K562 (cell line): ENCODE measurements around the gene CEP131. TPM values are rescaled to one million over a fixed set of nuclear protein-coding genes. Genes with fewer than 3 reads are reported as not detected.

Source experiments
- ATAC-seq: fragments of 200-7000 bp; cut with Tn5 transposase; 3 replicates; pipeline ENCODE4 v1.9.1; 2020; ENCODE audit warnings: moderate library complexity
- BruUV-seq: library from RNA; stranded (reverse); fragments of 400-500 nt; replicated peaks from 2 replicates; lab custom pipeline; 2021; lab: Mats Ljungman, UMichigan
- CTCF ChIA-PET: fragments of 300-600 bp; formaldehyde crosslinking; extraction: SDS; loops from one replicate; lab custom pipeline; 2021; ENCODE audit warnings: low intra/inter-chr PET ratio; lab: Yijun Ruan, JAX
- POLR2A ChIA-PET: fragments of 300-600, 350-650 bp; sonication (Branson Sonifier 250); formaldehyde crosslinking; extraction: SDS; loops from one replicate; lab custom pipeline; 2021; ENCODE audit warnings: antibody characterized with exemption, inconsistent platforms; lab: Yijun Ruan, JAX
- DNase-seq, 4 experiments: peaks; one replicate each; pipeline versions ENCODE4 v3.0.0 to v3.0.0-alpha.2; 2011 to 2018; ENCODE audit warnings: low spot score in 3 of 4, mixed read lengths in 3 of 4; ENCODE audit errors: extremely low read depth in 1 of 4
- FAIRE-seq: peaks from 2 replicates; lab custom pipeline; 2011; peaks lifted over from hg19 to GRCh38; lab: Jason Lieb, UNC
- H2AFZ ChIP-seq: 2 replicates; pipeline ENCODE4 v1.6.0; 2011; ENCODE audit warnings: low read depth, low read length, control low read depth, inconsistent platforms
- H3K27ac ChIP-seq: fragments of 200-600 bp; 3 replicates; pipeline ENCODE4 v1.8.0; 2011; ENCODE audit warnings: low read depth, mild to moderate bottlenecking, control low read depth, inconsistent platforms, low read length, moderate library complexity, mixed read lengths; ENCODE audit errors: extremely low read depth
- H3K27me3 ChIP-seq, 2 experiments: fragments of 300-600 bp in 1 of 2; 2 replicates in 1 of 2; 3 replicates in 1 of 2; pipeline versions ENCODE4 v1.6.0 to v1.8.0; 2011; ENCODE audit warnings: inconsistent platforms in 2 of 2, low read length in 2 of 2, mild to moderate bottlenecking in 1 of 2, mixed read lengths in 1 of 2, moderate library complexity in 1 of 2; ENCODE audit not compliant: control insufficient read depth in 2 of 2, insufficient read depth in 2 of 2
- H3K36me3 ChIP-seq: fragments of 300-600 bp; 3 replicates; pipeline ENCODE4 v1.8.0; 2011; ENCODE audit warnings: mild to moderate bottlenecking, low read length, inconsistent platforms; ENCODE audit not compliant: control insufficient read depth, insufficient read depth
- H3K4me1 ChIP-seq, 2 experiments: fragments of 200-600 bp in 1 of 2; replicated peaks in 1 of 2; 2 replicates in 1 of 2; 3 replicates in 1 of 2; pipeline versions ENCODE4 v1.5.1 to v1.8.0; 2011; ENCODE audit warnings: inconsistent platforms in 2 of 2, low read length in 2 of 2, mild to moderate bottlenecking in 1 of 2, mixed read lengths in 1 of 2, moderate library complexity in 1 of 2; ENCODE audit not compliant: control insufficient read depth in 2 of 2, insufficient read depth in 2 of 2
- H3K4me2 ChIP-seq: 2 replicates; pipeline ENCODE4 v1.6.1; 2011; ENCODE audit warnings: low read length, control low read depth, inconsistent platforms, mixed read lengths; ENCODE audit not compliant: insufficient read depth
- H3K4me3 ChIP-seq: fragments of 200-600 bp; sonication (generic), shearing (Covaris generic); 2 replicates; pipeline ENCODE4 v1.5.1; 2016; ENCODE audit warnings: control low read depth, inconsistent platforms
- H3K79me2 ChIP-seq: fragments of 200-600 bp; 3 replicates; pipeline ENCODE4 v1.8.0; 2011; ENCODE audit warnings: low read length, inconsistent platforms; ENCODE audit not compliant: control insufficient read depth, insufficient read depth
- H3K9ac ChIP-seq, 2 experiments: 2 replicates each; pipeline versions ENCODE4 v1.6.0 to v1.6.1; 2011; ENCODE audit warnings: low read depth in 2 of 2, low read length in 2 of 2, control low read depth in 1 of 2, inconsistent platforms in 1 of 2, mild to moderate bottlenecking in 1 of 2, mixed read lengths in 1 of 2; ENCODE audit not compliant: insufficient read depth in 1 of 2
- H3K9me1 ChIP-seq: one replicate; pipeline ENCODE4 v1.6.0; 2011; ENCODE audit warnings: inconsistent platforms, mild to moderate bottlenecking, low read length, moderate library complexity; ENCODE audit not compliant: control insufficient read depth, insufficient read depth
- H3K9me3 ChIP-seq: replicated peaks from 2 replicates; pipeline ENCODE4 v1.5.1; 2011; ENCODE audit warnings: low read depth, low read length, inconsistent platforms; ENCODE audit not compliant: control insufficient read depth, insufficient read depth
- H4K20me1 ChIP-seq: replicated peaks from 2 replicates; pipeline ENCODE4 v1.6.1; 2011; ENCODE audit warnings: low read length, inconsistent platforms, mixed read lengths; ENCODE audit not compliant: control insufficient read depth, insufficient read depth
- ARID4B ChIP-seq: sonication (generic); formaldehyde crosslinking; IDR thresholded peaks from 2 replicates; pipeline ENCODE4 v1.8.0; 2022; ENCODE audit warnings: mild to moderate bottlenecking, missing genetic modification reagents
- BMI1 ChIP-seq: fragments of 150-350 bp; IDR thresholded peaks from 2 replicates; pipeline ENCODE4 v1.6.1; 2014; ENCODE audit warnings: low read length
- CBX8 ChIP-seq: fragments of 200-600 bp; sonication (generic); IDR thresholded peaks from 2 replicates; pipeline ENCODE4 v1.6.1; 2012; ENCODE audit warnings: borderline replicate concordance, mixed run types, low read depth, mild to moderate bottlenecking, moderate library complexity, mixed read lengths, low read length, control low read depth, inconsistent platforms; ENCODE audit not compliant: poor library complexity, severe bottlenecking; ENCODE audit errors: extremely low read depth
- EGR1 ChIP-seq: fragments of 450-650 bp; conservative IDR thresholded peaks from 2 replicates; pipeline ENCODE4 v1.6.1; 2017; ENCODE audit warnings: mild to moderate bottlenecking
- KAT8 ChIP-seq: fragments of 450-650 bp; IDR thresholded peaks from 2 replicates; pipeline ENCODE4 v1.6.1; 2016; ENCODE audit warnings: low read depth, mild to moderate bottlenecking
- TBP ChIP-seq: optimal IDR thresholded peaks from 2 replicates; pipeline ENCODE3; 2011; ENCODE audit warnings: low read depth, low read length, improper control_type of control experiment
- TCF7 ChIP-seq: sonication (generic); IDR thresholded peaks from 2 replicates; pipeline ENCODE4 v1.6.1; 2016; ENCODE audit warnings: antibody characterized with exemption, borderline replicate concordance
- whole genome bisulfite sequencing: fragments of 100-300 bp; shearing (Covaris generic); methylation state at CpG from one replicate; pipeline ENCODE4 v1.1.6; 2016; ENCODE audit warnings: low coverage, mixed read lengths; ENCODE audit not compliant: insufficient coverage; ENCODE audit errors: missing lambda C conversion rate; 5-methylcytosine and 5-hydroxymethylcytosine counted together
- in situ Hi-C: fragments of 300-500 bp; cut with MboI; formaldehyde crosslinking; loops from 4 replicates; pipeline ENCODE4 v1.15.0; 2018; ENCODE audit warnings: inconsistent platforms, mixed read lengths
- intact Hi-C: fragments of 100-400 bp; cut with micrococcal nuclease; formaldehyde crosslinking; loops from 2 replicates; pipeline ENCODE4 v1.14.2; 2022
- polyA plus RNA-seq, 8 experiments: library from polyadenylated mRNA; depleted of rRNA in 4 of 8; stranded (reverse) in 5 of 8; unstranded in 3 of 8; fragments of >200 nt; fragmentation: Nextera tagmentation in 2 of 8; fragmentation: Illumina TruSeq in 1 of 8; extraction: Ambion mirVana in 2 of 8; extraction: Trizol in 1 of 8; gene quantifications; 2 replicates each; pipeline versions ENCODE4 v1.2.1 to v1.2.3, GENCODE V29; 2011 to 2014; ENCODE audit warnings: inconsistent platforms in 1 of 8, missing spikeins in 1 of 8
- total RNA-seq, 7 experiments: library from RNA; depleted of rRNA in 6 of 7; stranded (reverse); fragments of >200 nt in 6 of 7; fragmentation: Illumina TruSeq in 2 of 7; extraction: Trizol in 2 of 7; gene quantifications; 2 replicates each; pipeline versions ENCODE4 v1.2.1 to v1.2.3, GENCODE V29; 2011 to 2021; ENCODE audit warnings: low replicate concordance in 1 of 7

The CEP131 gene
- total and polyA plus RNA-seq, 9 of the 15 experiments (the other 6 are each of a cell fraction or from before 2014, with no cell fraction given) = 0.24 to 21.2 (median 2.3) TPM

- peak; percentile 25; the same call in 1 of the 3 replicates for ATAC-seq
- POLR2A ChIA-PET = interaction anchor here (0.5 to 1.0 kb wide), 4 partner anchors 14 to 137 kb away, joined by 3 to 5 read pairs (median 3); no protein-coding TSS in a partner anchor
- no peak for DNase-seq
These were observed 73.7 kb downstream of the CEP131 start for GRCh38 chr17:81148986-81149533.

More at GRCh38 chr17:81148986-81149533, 73.7 kb downstream of the CEP131 start:
- TF ChIP-seq ARID4B = no peak
- no peak for TF ChIP-seq CBX8
- TF ChIP-seq BMI1 = no peak
- TF ChIP-seq EGR1 = 0 out of 2 replicates have a peak, but pooled peaks have one; percentile 7
- no peak for TF ChIP-seq KAT8
- no peak for TF ChIP-seq TBP
- no peak for TF ChIP-seq TCF7
- H3K36me3 ChIP-seq = no peaks in the 10 kb centered on the region
- CTCF ChIA-PET = no interaction called here
- H3K27me3 ChIP-seq = peaks cover 15 to 52% of the 10 kb centered on the region in 2 experiments; a peak in 4 of 5 replicates
- no peak overlapping the region for H3K4me3 ChIP-seq
- no peak overlapping the region for H3K27ac ChIP-seq
- H3K9ac ChIP-seq = peak overlapping the region in 1 of 2 experiments; percentile 35; a peak in 1 of 4 replicates
- no peaks in the 10 kb centered on the region for H4K20me1 ChIP-seq
- no peaks in the 10 kb centered on the region for H3K9me3 ChIP-seq
- intact Hi-C loops (no loop called here), in situ Hi-C loops (loop anchor here (25.0 kb wide), 1 partner anchor 88 kb away; the partner anchor contains the start of genes NDUFAF8 and TEPSIN)
- no peak for FAIRE-seq
- no peaks in the 10 kb centered on the region for H3K9me1 ChIP-seq
- peaks cover 6 to 23% of the 10 kb centered on the region in 2 experiments; a peak in 3 of 5 replicates for H3K4me1 ChIP-seq
- H3K79me2 ChIP-seq = no peaks in the 10 kb centered on the region
- no TSS peak for BruUV-seq
- no peak overlapping the region for H3K4me2 ChIP-seq
- 4% methylated on average over 7 of the region's 14 CpGs for WGBS
- no peak overlapping the region for H2AFZ ChIP-seq
